Measurements from ENCODE around the gene ITGA11.

The ITGA11 gene

DNA sequence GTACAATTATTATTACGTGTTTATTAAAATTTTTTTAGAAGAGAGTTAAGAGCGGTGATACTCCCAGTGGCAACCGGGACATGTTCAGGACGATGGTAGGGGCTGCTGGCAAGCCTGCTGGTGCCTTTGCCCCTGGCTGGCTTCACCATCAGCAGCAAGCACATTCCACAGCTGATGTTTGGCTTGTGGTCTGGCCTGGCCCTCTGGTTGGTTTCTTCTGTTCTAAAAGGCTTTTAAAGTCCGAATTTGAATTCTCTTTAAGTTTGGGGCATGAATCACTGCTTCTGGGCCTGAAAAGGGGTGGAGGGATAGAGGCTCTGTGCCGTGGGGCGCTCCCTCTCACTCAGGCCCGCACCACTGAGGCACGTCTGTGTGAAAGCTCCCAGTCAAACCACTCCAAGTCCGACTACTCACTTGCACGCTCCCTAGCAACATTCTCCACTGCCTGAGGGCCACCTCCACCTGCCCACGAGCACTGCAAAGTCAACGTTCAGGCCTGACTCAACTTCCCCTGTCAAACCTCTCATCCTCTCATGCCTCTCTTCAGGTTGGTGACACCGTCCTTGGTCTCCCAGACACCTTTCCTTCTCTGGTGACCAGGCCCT, 10.1 kb downstream of the ITGA11 start:
- DNase-seq (ENCODE audit: low read depth): no peak
- no peak overlapping the region for H3K4me3 ChIP-seq (ENCODE audit: low read length)
- TF ChIP-seq, protein P1, sequence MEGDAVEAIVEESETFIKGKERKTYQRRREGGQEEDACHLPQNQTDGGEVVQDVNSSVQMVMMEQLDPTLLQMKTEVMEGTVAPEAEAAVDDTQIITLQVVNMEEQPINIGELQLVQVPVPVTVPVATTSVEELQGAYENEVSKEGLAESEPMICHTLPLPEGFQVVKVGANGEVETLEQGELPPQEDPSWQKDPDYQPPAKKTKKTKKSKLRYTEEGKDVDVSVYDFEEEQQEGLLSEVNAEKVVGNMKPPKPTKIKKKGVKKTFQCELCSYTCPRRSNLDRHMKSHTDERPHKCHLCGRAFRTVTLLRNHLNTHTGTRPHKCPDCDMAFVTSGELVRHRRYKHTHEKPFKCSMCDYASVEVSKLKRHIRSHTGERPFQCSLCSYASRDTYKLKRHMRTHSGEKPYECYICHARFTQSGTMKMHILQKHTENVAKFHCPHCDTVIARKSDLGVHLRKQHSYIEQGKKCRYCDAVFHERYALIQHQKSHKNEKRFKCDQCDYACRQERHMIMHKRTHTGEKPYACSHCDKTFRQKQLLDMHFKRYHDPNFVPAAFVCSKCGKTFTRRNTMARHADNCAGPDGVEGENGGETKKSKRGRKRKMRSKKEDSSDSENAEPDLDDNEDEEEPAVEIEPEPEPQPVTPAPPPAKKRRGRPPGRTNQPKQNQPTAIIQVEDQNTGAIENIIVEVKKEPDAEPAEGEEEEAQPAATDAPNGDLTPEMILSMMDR (IDR thresholded peaks at IDR 0.05; ENCODE audit: insufficient read depth, low read depth, low read length, missing control alignments): no peak

GRCh38 chr15:68421115-68421551, 10.8 kb downstream of the ITGA11 start:
- TF ChIP-seq, protein P1 (IDR thresholded peaks at IDR 0.05; ENCODE audit: insufficient read depth, low read depth, low read length, missing control alignments): no peak

GRCh38 chr15:68420186-68420684, 11.7 kb downstream of the ITGA11 start:
- no peak for DNase-seq (ENCODE audit: low read depth)
- H3K4me3 ChIP-seq (ENCODE audit: low read length): no peak overlapping the region
- TF ChIP-seq, protein P1 (IDR thresholded peaks at IDR 0.05; ENCODE audit: insufficient read depth, low read depth, low read length, missing control alignments): no peak

More at GRCh38 chr15:68421115-68421551, 10.8 kb downstream of the ITGA11 start:
- no peak overlapping the region for H3K4me3 ChIP-seq (ENCODE audit: low read length)
- no peak for DNase-seq (ENCODE audit: low read depth)

- TF ChIP-seq, protein P1 (IDR thresholded peaks at IDR 0.05; ENCODE audit: insufficient read depth, low read depth, low read length, missing control alignments): no peak
- no peak for DNase-seq (ENCODE audit: low read depth)
- H3K4me3 ChIP-seq (ENCODE audit: low read length): no peak overlapping the region
These were observed 12.4 kb downstream of the ITGA11 start for GRCh38 chr15:68419301-68420175.

DNA sequence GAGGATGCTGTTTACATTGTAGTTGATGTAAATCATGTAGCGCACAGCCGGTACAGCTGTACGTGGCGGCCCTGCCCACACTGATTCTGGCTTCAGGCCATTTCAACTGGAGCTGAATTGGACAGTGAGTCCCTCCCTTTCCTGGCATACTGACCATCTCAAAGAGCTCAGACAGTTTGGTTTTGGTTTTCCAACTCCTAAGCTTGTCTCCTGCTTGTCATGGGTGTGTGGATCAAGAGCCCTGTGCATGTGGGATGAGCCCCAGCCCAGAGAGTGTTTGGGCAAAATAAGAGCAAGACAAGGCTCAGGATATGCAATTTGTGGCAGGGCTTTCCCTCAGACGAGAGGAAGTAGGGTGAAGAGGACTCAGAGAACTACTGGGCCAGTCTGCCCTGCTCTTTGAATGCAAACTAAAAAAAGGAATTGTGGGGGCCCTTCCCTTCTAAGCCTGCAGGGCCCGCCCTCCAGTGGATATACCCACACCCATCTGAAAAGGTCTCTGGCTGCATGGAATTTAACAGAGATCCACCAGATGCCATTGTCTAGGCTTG, 13.3 kb downstream of the ITGA11 start:
- no peak for DNase-seq (ENCODE audit: low read depth)
- TF ChIP-seq, protein P1 (IDR thresholded peaks at IDR 0.05; ENCODE audit: insufficient read depth, low read depth, low read length, missing control alignments): no peak
- H3K4me3 ChIP-seq (ENCODE audit: low read length): no peak overlapping the region

GRCh38 chr15:68417897-68418296, 14.1 kb downstream of the ITGA11 start:
- no peak for DNase-seq (ENCODE audit: low read depth)
- no peak overlapping the region for H3K4me3 ChIP-seq (ENCODE audit: low read length)
- TF ChIP-seq, protein P1 (IDR thresholded peaks at IDR 0.05; ENCODE audit: insufficient read depth, low read depth, low read length, missing control alignments): no peak

All from epithelial cell of esophagus (primary cell).